Medulla oblongata (tissue), 1 donor: ENCODE results near the gene ADAMTS3.

Source experiments
- DNase-seq: peaks from one replicate; pipeline ENCODE4 v3.0.0-alpha.2; 2015; ENCODE audit errors: extremely low spot score

The ADAMTS3 gene

GRCh38 chr4:72300126-72300525 is 268.9 kb downstream of the ADAMTS3 start:
- DNase-seq, result no peak

GRCh38 chr4:72295966-72296557 is 273.0 kb downstream of the ADAMTS3 start:
- peak; percentile 64 for DNase-seq

DNA sequence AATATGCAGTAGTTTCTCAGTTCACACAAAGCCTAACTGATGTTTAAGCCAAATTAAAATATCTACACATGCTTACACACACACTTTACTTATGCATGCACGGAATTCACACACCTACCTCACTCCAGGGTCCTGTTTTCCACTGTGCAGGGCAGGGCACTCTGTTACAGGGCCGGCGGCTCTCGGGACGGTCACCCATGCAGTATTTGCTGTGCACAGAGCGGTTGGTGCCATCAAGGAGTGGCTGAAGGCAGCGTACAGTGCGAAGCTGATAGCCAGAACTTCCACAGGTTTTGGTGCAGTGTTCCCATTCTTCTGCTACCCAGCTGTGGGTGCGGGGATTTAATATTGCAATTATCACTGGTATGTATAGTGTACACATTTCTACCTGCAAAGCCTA is 278.3 kb downstream of the ADAMTS3 start:
- no peak for DNase-seq

DNA sequence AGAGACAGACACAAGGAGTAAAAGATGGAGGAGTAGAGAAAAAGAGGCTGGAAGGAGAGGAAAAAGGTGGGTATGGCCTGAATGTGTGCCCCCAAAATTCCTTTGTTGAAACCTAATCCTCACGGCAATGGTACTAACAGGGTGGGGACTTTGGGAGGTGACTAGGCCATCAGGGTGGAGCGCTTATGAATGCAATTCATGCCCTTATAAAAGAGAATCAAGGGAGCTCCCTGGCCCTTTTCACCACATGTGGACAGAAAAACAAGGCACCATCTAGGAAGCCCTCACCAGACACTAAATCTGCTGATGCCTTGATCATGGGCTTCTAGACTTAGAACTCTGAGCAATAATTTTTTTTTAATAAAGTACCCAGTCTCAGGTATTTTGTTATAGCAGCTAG is 282.1 kb downstream of the ADAMTS3 start:
- DNase-seq, result no peak

DNA sequence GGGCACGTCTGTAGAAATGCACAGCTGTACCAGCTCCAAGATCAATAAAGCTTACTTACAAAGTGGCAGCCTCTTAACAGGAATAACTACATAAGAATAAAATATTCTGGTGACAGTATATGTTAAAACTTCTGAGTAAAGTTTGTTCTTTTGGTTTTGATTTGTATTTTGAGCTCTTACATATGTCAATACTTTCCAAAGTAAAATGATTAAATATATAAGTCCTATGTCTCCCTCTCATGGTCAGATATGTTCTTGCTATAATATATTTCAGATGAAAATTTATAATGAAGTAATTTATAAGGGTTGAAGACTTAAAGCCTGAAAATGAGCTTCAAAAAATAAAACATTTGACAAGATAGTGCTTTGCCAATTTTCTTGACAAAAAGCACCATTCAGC is 282.8 kb downstream of the ADAMTS3 start:
- DNase-seq, result no peak

DNA sequence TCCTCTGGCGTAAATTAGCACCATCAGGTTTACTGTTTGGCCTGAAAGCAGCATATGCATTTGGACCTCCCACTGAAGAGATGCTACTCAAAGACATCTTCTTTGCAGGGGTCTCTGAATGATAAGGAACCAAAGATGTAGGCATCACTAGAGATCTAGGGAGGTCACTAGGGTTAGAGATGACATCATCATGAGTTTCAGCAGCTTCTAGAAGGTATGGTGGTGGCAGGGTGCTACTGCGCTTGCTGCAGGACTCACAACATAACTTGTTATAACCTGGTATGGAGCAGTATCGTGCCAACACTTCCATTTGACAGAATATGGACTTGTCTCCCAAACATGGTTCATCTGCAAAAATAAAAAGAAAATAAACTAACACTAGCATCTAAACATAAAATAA is 285.7 kb downstream of the ADAMTS3 start:
- no peak for DNase-seq

GRCh38 chr4:72280252-72280651 is 288.8 kb downstream of the ADAMTS3 start:
- DNase-seq, result no peak

GRCh38 chr4:72275381-72275780 is 293.6 kb downstream of the ADAMTS3 start:
- DNase-seq, result no peak

DNA sequence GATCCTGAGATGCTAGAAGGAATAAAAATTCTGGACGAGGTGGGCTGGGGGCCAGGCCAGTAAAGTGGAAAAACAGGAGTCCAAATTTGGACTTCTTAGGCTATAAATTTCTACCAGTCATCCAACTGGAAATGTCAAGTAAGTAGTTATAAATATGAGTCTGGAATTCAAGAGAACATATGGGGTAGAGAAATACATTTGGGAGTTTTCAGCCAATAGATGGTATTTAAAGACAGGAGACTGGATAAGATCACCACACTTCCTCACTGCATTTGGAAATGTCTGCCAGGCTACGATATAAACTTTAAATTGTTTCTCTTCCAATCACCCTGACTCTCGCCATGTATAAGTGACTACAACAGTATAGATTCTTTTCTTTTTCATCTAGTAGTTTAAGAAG is 294.8 kb downstream of the ADAMTS3 start:
- DNase-seq, result no peak

- DNase-seq, result no peak
Measured at GRCh38 chr4:72255269-72255668, 313.8 kb downstream of the ADAMTS3 start.

GRCh38 chr4:72243641-72244040 is 325.4 kb downstream of the ADAMTS3 start:
- no peak for DNase-seq

GRCh38 chr4:72239487-72240116 is 329.4 kb downstream of the ADAMTS3 start:
- DNase-seq, result no peak
